SK-N-SH treated with all-trans-retinoic acid at 6 μM for 48 hours (cell line): ENCODE measurements around the gene WRAP73.

Experiments
- ATAC-seq: fragments of 200-7000 bp; cut with Tn5 transposase; 3 replicates; pipeline ENCODE4 v1.9.1; 2020; ENCODE audit warnings: mild to moderate bottlenecking, moderate library complexity
- ARNTL ChIP-seq: fragments of 450-650 bp; formaldehyde crosslinking; IDR thresholded peaks from 2 replicates; pipeline ENCODE4 v1.5.0; 2020; ENCODE audit warnings: low read depth, mild to moderate bottlenecking, moderate library complexity, borderline replicate concordance
- CREB5 ChIP-seq: fragments of 250-450 bp; sonication (Bioruptor Pico); IDR thresholded peaks from 2 replicates; pipeline ENCODE4 v1.5.1; 2020; ENCODE audit warnings: low read depth, mild to moderate bottlenecking, moderate library complexity
- CSDC2 ChIP-seq: fragments of 250-450 bp; sonication (Bioruptor Pico); IDR thresholded peaks from 2 replicates; pipeline ENCODE4 v1.5.0; 2020; ENCODE audit warnings: mild to moderate bottlenecking, moderate library complexity
- CSRNP3 ChIP-seq: fragments of 250-450 bp; sonication (Bioruptor Pico); IDR thresholded peaks from 2 replicates; pipeline ENCODE4 v1.5.1; 2021; ENCODE audit warnings: mild to moderate bottlenecking, moderate library complexity
- ESRRG ChIP-seq: fragments of 250-450 bp; sonication (Bioruptor Pico); IDR thresholded peaks from 2 replicates; pipeline ENCODE4 v1.6.1; 2021; ENCODE audit warnings: mild to moderate bottlenecking
- GLIS3 ChIP-seq: fragments of 250-450 bp; sonication (Bioruptor Pico); IDR thresholded peaks from 2 replicates; pipeline ENCODE4 v1.5.0; 2020; ENCODE audit warnings: mild to moderate bottlenecking, moderate library complexity
- OSR1 ChIP-seq: fragments of 250-450 bp; sonication (Bioruptor Pico); IDR thresholded peaks from 2 replicates; pipeline ENCODE4 v1.8.0; 2022; ENCODE audit warnings: moderate library complexity, mild to moderate bottlenecking, inconsistent platforms
- POU6F1 ChIP-seq: fragments of 250-450 bp; sonication (Bioruptor Pico); IDR thresholded peaks from 2 replicates; pipeline ENCODE4 v1.8.0; 2021; ENCODE audit warnings: low read depth, mild to moderate bottlenecking, moderate library complexity, borderline replicate concordance
- PPARA ChIP-seq: fragments of 250-450 bp; sonication (Bioruptor Pico); IDR thresholded peaks from 2 replicates; pipeline ENCODE4 v1.5.0; 2020; ENCODE audit warnings: mild to moderate bottlenecking, borderline replicate concordance
- SNAI2 ChIP-seq: fragments of 250-450 bp; sonication (Bioruptor Pico); IDR thresholded peaks from 2 replicates; pipeline ENCODE4 v1.5.0; 2020; ENCODE audit warnings: mild to moderate bottlenecking, moderate library complexity
- TCF4 ChIP-seq: fragments of 250-450 bp; sonication (Bioruptor Pico); IDR thresholded peaks from 2 replicates; pipeline ENCODE4 v1.8.0; 2021; ENCODE audit warnings: mild to moderate bottlenecking, moderate library complexity, borderline replicate concordance
- TOX ChIP-seq: fragments of 250-450 bp; sonication (Bioruptor Pico); IDR thresholded peaks from 2 replicates; pipeline ENCODE4 v1.8.0; 2021; ENCODE audit warnings: mild to moderate bottlenecking, moderate library complexity, borderline replicate concordance
- TSHZ2 ChIP-seq: fragments of 250-450 bp; sonication (Bioruptor Pico); IDR thresholded peaks from 2 replicates; pipeline ENCODE4 v1.5.0; 2020; ENCODE audit warnings: mild to moderate bottlenecking, moderate library complexity
- ZC3H10 ChIP-seq: fragments of 250-450 bp; sonication (Bioruptor Pico); IDR thresholded peaks from 2 replicates; pipeline ENCODE4 v1.5.1; 2021; ENCODE audit warnings: mild to moderate bottlenecking, moderate library complexity
- ZFP3 ChIP-seq: fragments of 250-450 bp; sonication (Bioruptor Pico); IDR thresholded peaks from 2 replicates; pipeline ENCODE4 v1.5.0; 2020; ENCODE audit warnings: mild to moderate bottlenecking, moderate library complexity
- ZNF70 ChIP-seq: fragments of 450-650 bp; formaldehyde crosslinking; IDR thresholded peaks from 2 replicates; pipeline ENCODE4 v1.5.0; 2020; ENCODE audit warnings: mild to moderate bottlenecking, moderate library complexity

WRAP73 gene

GRCh38 chr1:3604997-3605823 lies 44.7 kb downstream of the WRAP73 start (continued):
- no peak for TF ChIP-seq TSHZ2 (CRISPR knock-in tag)
- no peak for TF ChIP-seq POU6F1 (CRISPR knock-in tag)
- TF ChIP-seq SNAI2 (CRISPR knock-in tag): no peak

- no peak for ATAC-seq
- TF ChIP-seq PPARA (no peak), TSHZ2 (CRISPR knock-in tag) (no peak), ARNTL (CRISPR knock-in tag) (no peak), ZNF70 (CRISPR knock-in tag) (no peak), TOX (CRISPR knock-in tag) (no peak), CSDC2 (no peak), SNAI2 (CRISPR knock-in tag) (no peak), OSR1 (no peak), TCF4 (CRISPR knock-in tag) (no peak)
Measured at GRCh38 chr1:3604468-3604974, 45.4 kb downstream of the WRAP73 start.

- ATAC-seq: no peak
- TF ChIP-seq GLIS3 (CRISPR knock-in tag) (no peak), POU6F1 (CRISPR knock-in tag) (no peak), ESRRG (CRISPR knock-in tag) (no peak), ZC3H10 (no peak), CSRNP3 (CRISPR knock-in tag) (no peak), ZFP3 (CRISPR knock-in tag) (no peak), CREB5 (CRISPR knock-in tag) (no peak)
Measured at GRCh38 chr1:3603571-3604467, 46.1 kb downstream of the WRAP73 start.
